GM21526 (cell line): ENCODE measurements around the gene STAT6.
"Not testable (repeated sequence)": the region's sequence is repeated elsewhere in the genome, so short reads cannot be mapped to it uniquely, and the experiment has no call there.

ENCODE experiments used
- ATAC-seq: cut with Tn5 transposase; IDR thresholded peaks from one replicate; pipeline ENCODE4 v1.9.1; 2021; ENCODE audit warnings: moderate library complexity; ENCODE audit not compliant: unreplicated experiment, low FRiP score

STAT6 gene

GRCh38 chr12:57058454-57058853, 52.7 kb downstream of the STAT6 start:
- ATAC-seq = no peak

DNA sequence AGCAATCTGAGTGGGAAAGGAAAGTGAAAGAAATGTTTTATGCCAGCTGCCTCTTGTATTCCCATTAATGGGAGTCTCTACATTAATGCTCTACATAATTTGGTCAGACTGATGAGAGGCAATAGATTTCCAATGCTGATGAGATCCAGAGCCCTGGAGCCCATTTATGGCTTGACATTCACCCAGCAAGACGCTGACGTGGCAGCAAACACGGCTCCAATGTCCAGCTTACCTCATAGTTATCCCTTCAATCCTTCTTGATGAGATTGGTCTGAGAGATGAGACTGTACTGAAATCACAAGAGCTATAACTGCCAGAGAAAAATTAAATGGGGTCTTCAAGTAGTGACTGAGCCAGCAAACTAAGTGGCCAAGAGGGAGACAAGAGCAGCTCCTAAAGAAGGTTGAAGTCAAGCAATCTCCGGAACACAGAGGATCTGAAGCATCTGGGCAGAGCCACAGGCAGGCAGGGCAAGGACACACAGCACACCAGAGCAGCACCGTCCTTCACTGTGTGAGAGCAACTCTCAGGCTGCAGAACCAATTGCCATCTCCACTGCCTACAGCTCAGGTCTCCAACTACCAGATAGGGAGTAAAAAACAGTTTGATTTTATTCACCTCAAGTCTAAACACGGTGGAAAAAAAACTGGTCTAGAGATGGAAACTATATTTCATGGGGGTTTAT, 54.0 kb downstream of the STAT6 start:
- ATAC-seq = no peak

- ATAC-seq = no peak
These were observed 55.3 kb downstream of the STAT6 start for GRCh38 chr12:57055824-57056223.

DNA sequence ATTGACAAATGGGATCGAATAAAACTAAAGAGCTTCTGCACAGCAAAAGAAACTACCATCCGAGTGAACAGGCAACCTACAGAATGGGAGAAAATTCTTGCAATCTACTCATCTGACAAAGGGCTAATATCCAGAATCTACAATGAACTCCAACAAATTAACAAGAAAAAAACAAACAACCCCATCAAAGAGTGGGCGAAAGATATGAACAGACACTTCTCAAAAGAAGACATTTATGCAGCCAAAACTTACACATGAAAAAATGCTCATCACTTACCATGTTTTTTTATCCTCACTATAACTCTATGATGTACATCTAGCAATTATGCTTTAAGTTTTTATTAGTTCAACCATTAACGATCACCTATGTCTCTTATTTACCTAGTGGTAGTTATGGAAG, 57.3 kb downstream of the STAT6 start:
- ATAC-seq = not testable (repeated sequence)

DNA sequence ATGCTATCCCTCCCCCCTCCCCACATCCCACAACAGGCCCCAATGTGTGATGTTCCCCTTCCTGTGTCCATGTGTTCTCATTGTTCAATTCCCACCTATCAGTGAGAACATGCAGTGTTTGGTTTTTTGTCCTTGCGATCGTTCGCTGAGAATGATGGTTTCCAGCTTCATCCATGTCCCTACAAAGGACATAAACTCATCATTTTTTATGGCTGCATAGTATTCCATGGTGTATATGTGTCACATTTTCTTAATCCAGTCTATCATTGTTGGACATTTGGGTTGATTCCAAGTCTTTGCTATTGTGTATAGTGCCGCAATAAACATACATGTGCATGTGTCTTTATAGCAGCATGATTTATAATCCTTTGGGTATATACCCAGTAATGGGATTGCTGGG, 58.0 kb downstream of the STAT6 start:
- ATAC-seq = not testable (repeated sequence)

- ATAC-seq = no peak
These were observed 60.2 kb downstream of the STAT6 start for GRCh38 chr12:57051011-57051410.

DNA sequence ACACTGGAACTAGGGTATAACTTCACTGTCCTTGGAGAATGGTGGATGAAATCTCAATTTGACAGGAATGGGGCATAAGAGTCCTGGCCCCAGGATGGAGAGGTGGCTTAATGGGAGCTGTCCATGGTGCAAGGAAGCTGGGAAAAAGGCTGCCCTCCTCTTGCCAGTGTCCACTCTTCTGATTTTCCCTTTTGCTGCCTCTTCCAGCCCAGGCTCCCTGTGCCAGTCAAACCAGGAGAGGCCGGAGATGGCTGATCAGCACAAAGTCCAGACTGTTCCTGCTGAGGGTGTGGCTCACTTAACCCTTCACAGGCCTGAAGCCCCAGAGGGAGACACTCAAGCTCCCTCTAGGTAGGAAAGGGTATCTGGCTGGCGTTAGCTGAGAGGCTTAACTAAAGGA, 61.3 kb downstream of the STAT6 start, which contains the start of gene MYO1A:
TSS of gene MYO1A (minus strand) at position 240 of the 400 bp plus-strand sequence. CDS start 1,806 bp downstream, outside the sequence.
- no peak for ATAC-seq

GRCh38 chr12:57049119-57049446, 62.1 kb downstream of the STAT6 start:
- ATAC-seq = no peak

DNA sequence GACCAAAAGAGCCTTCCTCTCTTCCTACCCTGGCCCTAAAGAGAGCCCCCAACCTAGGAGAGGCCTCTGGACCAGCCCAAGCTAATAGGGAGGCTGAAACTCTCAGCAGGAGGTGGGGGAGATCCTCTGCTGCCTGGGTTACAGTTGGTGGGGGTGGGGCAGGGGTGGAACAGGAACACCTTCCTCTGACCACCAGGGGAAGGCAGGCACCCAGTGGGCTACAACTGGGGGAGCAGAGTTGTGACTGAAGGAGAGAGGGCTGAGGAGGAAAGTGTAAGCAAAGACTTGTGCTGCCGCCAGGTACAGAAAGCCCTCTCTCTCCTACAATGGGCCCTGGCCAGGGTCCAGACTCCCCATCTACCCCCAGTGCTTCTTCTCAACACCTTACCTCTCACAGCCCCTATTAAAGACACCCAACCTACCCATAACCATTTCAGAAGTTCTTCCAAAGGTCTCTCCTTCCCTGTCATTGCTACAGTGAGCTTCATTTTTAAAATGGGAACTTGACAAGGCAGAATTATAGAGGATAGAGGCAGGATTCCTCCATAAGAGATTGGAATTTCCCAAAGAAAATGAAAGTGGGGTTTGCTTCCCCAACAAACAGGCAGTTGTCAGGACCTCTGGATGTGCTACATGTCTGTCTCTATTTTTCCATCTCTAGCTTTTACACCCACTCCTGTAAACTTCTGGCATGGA, 62.6 kb downstream of the STAT6 start:
- ATAC-seq = no peak

GRCh38 chr12:57047981-57048380, 63.2 kb downstream of the STAT6 start:
- ATAC-seq = no peak

DNA sequence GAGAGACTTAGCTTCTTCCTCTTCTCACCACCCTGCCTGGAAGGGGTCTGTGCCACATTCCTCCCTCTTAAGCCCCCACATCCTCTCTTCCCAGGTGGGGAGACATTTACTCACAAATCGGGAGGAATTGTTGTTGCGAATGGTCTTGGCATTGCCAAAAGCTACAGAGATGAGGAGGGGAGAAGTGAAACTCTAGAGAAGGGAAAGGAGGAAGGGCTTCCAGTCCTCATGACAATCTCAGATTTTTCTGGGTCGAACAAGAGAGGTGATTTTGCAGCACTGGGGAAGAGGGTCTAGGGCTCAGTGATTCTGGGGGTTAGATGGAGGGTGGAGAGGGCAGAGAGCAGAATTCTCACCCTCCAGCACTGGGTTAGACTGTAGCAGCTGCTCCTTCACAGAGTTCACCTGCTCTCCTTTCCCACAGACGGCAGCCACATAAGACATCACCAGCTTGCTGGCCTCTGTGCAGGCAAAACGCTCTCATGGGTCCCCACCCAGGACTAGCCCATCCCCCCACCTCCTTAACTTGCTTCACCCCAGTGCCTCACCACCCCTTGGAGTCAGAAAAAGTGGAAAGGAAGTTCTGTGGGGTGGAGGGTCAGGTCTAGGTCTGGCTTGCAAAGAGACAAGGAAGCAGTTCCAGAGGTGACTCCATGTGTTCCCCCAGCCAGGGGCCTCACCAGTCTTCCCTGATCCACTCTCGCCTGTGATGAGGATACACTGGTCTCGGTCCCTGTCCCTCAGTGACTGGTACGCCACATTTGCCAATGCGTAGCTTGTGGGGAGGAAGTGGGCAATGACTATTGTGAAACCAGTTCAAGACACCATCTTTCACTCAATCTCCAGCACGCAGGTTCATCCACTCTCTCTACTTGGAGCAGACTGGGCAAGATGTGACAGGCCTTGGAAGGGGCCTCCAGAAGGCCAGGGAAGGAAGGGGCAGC, 63.9 kb downstream of the STAT6 start:
- ATAC-seq = no peak

- ATAC-seq = no peak
These were observed 64.9 kb downstream of the STAT6 start for GRCh38 chr12:57046086-57046791.
